ENCODE data around the gene GIN1. TPM values are rescaled to one million over a fixed set of nuclear protein-coding genes. Genes with fewer than 3 reads are reported as not detected.

GIN1 gene
- total and polyA plus RNA-seq, 9 of the 15 experiments (the other 6 are each of a cell fraction or from before 2014, with no cell fraction given), result 2.4 to 9.8 (median 7.8) TPM

- TF ChIP-seq, protein P1, sequence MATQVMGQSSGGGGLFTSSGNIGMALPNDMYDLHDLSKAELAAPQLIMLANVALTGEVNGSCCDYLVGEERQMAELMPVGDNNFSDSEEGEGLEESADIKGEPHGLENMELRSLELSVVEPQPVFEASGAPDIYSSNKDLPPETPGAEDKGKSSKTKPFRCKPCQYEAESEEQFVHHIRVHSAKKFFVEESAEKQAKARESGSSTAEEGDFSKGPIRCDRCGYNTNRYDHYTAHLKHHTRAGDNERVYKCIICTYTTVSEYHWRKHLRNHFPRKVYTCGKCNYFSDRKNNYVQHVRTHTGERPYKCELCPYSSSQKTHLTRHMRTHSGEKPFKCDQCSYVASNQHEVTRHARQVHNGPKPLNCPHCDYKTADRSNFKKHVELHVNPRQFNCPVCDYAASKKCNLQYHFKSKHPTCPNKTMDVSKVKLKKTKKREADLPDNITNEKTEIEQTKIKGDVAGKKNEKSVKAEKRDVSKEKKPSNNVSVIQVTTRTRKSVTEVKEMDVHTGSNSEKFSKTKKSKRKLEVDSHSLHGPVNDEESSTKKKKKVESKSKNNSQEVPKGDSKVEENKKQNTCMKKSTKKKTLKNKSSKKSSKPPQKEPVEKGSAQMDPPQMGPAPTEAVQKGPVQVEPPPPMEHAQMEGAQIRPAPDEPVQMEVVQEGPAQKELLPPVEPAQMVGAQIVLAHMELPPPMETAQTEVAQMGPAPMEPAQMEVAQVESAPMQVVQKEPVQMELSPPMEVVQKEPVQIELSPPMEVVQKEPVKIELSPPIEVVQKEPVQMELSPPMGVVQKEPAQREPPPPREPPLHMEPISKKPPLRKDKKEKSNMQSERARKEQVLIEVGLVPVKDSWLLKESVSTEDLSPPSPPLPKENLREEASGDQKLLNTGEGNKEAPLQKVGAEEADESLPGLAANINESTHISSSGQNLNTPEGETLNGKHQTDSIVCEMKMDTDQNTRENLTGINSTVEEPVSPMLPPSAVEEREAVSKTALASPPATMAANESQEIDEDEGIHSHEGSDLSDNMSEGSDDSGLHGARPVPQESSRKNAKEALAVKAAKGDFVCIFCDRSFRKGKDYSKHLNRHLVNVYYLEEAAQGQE (IDR thresholded peaks at IDR 0.05; ENCODE audit: borderline replicate concordance), result no peak
- TF ChIP-seq, protein P1 (CRISPR knock-in tag; IDR thresholded peaks at IDR 0.05; ENCODE audit: low read depth), result peak; percentile 75; the same call in 1 of the 2 replicates
- TF ChIP-seq FOXK2 (conservative IDR thresholded peaks at IDR 0.05 in 1 of 2, IDR thresholded peaks at IDR 0.05 in 1 of 2; ENCODE audit: low read depth in 2 of 2) (0 out of 4 replicates have a peak, but pooled peaks of 1 of the 2 experiments have one; percentile 15), U2AF1 (optimal IDR thresholded peaks at IDR 0.05; ENCODE audit: low read depth, low read length) (no peak), POLR2G (IDR thresholded peaks at IDR 0.05; ENCODE audit: low read depth, low read length) (no peak), ZNF696 (CRISPR knock-in tag; conservative IDR thresholded peaks at IDR 0.05) (no peak), BMI1 (IDR thresholded peaks at IDR 0.05; ENCODE audit: low read length) (no peak), NCOA1 (IDR thresholded peaks at IDR 0.05; ENCODE audit: low read depth) (no peak), RERE (CRISPR knock-in tag; IDR thresholded peaks at IDR 0.05; ENCODE audit: borderline replicate concordance) (no peak), SAFB2 (IDR thresholded peaks at IDR 0.05; ENCODE audit: borderline replicate concordance, low read depth, low read length, severe bottlenecking) (no peak)
- TF ChIP-seq, protein P2, sequence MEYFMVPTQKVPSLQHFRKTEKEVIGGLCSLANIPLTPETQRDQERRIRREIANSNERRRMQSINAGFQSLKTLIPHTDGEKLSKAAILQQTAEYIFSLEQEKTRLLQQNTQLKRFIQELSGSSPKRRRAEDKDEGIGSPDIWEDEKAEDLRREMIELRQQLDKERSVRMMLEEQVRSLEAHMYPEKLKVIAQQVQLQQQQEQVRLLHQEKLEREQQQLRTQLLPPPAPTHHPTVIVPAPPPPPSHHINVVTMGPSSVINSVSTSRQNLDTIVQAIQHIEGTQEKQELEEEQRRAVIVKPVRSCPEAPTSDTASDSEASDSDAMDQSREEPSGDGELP (CRISPR knock-in tag; IDR thresholded peaks at IDR 0.05; ENCODE audit: borderline replicate concordance), result no peak
Observed at GRCh38 chr5:103057208-103058130, 62.5 kb downstream of the GIN1 start (continued).
